DMS 273 treated with DMSO at 0.1 percent for 48 hours (cell line): ENCODE results near the gene SYAP1.
"Not testable (repeated sequence)": the region's sequence is repeated elsewhere in the genome, so short reads cannot be mapped to it uniquely, and the experiment has no call there.

Experiments
- DNase-seq: peaks from one replicate; lab custom pipeline; 2025; lab: John Stamatoyannopoulos, UW

Gene SYAP1

DNA sequence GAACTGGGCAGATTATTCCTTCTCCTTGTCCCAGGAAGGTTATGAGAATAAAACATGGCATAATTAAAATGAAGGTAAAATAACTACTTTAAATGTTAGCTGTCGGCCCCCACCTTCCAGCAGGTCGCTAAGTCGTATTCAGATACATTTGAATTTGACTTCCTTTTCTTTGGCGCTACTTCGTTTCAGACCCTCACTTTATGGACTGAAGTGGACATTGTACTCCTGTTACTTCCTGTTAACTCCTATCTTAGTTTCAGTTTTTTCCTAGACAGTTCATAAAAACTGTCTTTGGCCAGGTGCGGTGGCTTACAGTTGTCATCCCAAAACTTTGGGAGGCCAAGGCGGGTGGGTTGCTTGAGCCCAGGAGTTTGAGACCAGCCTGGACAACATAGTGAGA lies 5.7 kb downstream of the SYAP1 start:
- DNase-seq: no peak

DNA sequence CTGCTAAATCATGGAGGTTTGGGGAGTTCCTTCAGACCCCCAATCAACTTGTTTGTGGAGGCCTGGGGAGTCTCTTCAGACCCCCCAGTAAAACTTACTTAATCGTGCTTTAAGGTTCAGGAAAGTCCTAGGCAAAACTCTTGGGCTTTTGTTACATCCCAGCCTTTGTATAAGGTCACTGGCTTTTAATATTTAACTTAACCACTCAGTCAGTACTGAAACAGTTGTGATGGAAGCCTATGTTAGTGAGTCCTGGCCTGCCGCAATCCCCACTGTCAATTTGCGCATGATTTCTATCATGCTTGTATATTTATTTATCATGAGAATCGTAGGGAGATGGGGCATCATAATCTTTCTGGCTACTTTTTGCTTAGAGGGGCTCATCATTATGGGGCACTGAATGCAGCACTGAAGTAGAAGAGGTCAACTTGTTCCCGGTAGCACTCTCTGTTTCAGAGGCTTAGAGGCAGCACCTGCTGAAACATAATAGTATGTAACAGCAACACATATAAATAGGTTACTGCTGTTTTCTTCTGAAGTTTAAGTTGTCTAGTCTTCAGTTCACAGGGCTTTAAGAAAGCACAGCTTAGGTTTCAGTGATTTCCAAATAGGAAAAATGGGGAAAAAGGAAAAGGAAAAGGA lies 7.1 kb downstream of the SYAP1 start:
- DNase-seq: not testable (repeated sequence)

DNA sequence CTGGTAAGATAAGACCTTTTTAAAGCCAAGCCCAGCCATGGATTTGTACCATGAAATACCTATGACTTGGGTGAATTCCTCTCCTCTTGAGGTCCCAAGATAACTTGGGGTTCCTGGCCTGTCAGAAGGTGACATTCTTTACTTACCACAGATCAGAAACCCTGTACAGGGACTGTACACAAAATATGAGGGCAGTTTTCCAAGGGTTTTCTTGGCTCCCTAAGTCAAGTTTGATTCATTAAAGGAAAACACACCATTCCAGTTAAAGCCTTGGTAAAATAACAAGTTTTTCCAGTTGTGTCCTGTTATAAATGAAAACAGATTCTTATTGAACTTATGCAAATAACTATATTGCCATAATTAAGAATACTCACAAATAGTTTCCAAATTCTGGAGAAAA lies 8.2 kb downstream of the SYAP1 start:
- DNase-seq: no peak

DNA sequence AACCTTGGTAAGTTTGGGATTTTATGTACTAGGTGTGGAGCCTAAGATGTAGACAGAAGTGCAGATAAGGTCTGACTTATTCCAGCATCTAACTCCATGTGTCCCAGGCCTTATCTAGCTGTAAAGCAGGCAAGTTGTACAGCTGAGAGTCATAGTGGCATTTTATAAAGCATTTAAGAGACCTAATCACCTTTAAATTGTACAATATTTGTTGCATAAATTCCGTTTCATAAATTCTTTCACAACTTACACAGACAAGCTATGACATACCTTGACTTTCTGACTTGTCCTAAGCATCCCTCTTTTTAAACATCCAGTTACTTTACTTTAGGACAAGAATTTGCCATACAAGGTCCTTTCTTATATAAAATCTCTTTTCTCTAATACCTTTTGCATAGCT lies 11.0 kb downstream of the SYAP1 start:
- DNase-seq: no peak

DNA sequence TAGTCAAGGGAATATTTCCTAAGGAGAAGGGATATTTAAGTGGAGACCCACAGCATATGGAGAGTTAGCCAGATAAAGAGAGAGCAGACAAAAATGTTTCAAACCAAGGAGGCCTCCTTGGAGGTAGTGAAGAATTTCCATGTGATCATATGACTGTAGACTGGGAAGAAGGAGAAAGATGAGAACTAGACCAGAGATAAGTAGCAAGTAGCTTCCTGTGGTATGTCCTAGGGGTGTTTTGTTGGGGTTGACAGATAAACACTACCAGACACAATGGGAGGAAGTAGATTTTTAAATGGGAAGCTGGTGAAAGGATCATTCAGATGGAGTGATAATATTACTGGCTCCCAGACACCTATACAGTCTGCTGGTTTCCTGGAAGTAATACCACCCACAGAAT lies 13.6 kb downstream of the SYAP1 start:
- DNase-seq: no peak

DNA sequence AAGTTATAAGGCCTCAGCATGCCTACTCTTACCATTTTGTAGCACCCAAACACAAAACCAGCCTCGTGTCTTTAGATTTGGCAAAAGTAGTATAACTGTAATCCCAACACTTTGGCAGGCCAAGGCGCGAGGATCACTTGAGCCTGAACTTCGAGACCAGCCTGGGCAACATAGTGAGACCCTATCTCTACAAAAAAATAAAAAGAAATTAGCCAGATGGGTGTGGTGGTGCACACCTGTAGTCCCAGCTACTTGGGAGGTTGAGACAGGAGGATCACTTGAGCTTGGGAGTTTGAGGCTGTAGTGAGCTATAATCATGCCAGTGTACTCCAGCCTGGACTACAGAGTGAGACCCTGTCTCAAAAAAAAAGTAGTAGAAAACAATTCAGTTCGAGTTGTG lies 17.6 kb downstream of the SYAP1 start:
- DNase-seq: no peak

DNA sequence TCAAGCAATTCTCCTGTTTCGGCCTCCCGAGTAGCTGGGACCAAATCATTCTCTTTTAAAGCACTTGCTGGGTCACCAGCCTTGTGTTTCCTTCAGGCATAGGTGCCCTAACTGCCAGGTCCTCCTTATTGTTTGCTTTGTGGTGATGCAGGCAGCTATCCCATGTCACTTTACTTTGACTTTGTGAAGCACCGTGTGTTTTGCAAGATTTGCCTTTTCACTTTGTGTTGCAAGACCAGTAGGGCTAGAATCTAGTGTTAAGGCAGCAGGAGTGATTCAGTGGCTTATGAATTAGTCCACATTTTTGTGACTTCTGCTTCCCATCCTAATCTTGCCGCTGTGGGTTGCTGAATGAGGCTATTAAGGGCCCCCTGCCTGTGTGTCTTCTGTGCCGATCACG lies 20.2 kb downstream of the SYAP1 start:
- no peak for DNase-seq

DNA sequence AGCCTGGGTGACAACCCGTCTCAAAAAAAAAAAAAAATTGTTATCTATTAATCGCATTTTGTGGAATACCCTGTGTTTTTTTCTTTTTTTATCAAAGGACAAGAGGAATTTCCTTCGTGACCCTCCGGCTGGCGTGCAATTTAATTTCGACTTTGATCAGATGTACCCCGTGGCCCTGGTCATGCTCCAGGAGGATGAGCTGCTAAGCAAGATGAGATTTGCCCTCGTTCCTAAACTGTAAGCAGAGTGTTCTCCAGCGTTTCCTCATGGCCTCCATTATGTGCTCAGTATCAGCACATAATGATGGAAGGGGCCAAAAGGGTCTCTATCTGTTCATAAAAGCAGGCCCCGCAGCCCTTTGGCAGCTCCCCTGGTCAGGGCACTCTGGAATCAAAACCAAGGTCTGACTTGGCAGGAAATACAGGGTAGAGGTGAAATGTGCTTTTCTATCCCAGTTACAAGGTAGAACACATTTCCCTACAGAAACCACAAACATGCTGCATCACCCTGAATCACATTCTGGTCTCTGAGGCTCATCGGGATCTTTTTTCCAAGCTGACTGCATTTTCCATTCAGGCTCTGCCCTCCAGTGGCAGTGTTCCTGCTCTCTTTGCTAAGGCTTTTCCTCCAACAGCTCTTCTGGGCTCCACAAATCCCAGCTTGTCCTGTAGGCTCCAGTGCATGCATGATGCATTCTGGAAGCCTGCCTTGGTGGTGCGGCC lies 24.4 kb downstream of the SYAP1 start:
- no peak for DNase-seq

DNA sequence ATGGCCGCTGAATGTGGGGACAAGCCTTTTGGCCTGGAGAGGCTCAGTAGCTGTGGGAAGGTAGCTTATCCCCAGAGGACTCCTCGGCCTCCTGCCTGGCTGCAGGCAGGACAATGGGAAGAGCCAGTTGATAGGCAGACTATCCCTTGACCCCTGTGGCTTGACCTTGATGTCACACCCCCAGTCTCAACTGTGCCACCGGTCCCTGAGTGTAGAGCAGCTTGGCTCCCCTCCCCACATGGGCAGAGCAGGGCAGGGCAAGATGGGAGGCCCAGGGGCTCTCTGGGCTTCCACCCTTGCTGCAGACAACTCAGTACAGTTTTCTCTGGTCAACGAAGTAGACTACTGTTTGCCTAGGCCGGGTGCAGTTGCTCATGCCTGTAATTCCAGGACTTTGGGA lies 25.7 kb downstream of the SYAP1 start:
- no peak for DNase-seq

DNA sequence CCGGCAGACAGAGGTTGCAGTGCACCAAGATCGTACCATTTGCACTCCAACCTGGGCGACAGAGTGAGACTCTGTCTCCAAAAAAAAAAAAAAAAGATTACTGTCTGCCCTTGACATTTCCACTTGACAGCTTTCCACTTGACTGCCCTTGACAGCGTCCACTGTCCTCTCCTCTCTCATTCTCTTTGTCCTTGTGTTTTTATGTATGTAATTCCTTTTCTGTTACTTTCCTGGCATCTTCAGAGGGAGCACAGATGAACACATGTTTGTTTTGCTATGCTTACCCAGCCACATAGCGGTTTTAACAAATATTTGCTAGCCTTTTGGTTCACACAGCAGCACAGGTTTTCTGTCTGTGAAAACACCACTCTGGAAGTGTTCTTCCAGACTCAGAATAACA lies 26.2 kb downstream of the SYAP1 start:
- DNase-seq: no peak

DNA sequence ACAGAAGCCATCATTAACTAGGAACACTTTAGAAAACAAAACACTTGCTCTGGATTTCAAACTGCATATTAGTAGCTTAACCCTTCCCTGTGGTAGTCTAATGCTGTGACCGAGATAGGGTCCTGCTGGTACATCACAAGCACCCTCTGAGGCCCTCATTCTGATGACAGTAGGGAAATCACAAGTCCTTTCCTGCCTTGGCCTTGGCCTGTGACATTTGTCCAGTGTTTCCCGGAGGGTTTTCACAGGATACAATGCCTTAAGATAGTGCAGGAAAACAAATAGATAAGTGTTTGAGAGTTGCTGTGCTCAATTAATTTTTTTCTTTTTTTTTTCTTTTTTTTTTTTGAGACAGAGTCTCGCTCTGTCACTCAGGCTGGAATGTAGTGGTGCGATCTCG lies 29.0 kb downstream of the SYAP1 start:
- DNase-seq: no peak

DNA sequence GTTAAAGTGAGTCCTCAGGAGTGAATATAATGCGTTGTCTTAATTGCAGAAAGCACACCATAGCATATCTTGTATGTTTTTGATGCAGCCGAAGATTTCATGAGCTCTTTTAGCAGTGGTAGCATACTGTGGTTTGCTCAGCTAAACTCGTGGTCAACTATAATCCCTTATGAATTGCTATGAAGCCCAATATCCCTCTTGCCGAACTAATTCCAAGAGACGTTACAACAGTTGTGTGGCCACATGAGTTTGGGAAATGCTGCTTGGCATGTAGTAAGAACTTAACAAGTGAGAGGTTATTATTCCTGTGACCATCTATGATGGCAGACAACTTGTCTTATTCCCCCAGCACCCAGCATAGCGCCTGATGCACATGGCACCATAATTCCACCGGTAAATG lies 30.7 kb downstream of the SYAP1 start:
- no peak for DNase-seq

DNA sequence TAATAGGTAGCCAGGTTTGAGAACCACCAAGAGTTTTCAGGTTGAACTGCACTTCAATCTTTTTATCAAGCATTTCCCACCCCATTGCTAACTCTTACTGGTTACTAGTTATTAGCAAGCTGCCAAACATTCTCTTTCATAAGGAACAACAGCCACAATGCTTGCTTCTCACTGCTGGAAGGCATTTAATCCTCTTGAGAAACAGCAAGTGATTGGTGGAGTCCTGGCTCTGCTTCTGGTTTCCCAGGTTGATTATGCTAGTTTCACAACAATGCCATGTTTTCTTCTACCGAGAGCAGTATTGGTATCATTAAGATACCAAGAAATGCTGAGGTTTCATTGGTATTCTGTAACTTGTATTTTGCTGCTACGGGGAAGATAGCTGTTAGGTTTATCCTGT lies 34.6 kb downstream of the SYAP1 start:
- DNase-seq: no peak

DNA sequence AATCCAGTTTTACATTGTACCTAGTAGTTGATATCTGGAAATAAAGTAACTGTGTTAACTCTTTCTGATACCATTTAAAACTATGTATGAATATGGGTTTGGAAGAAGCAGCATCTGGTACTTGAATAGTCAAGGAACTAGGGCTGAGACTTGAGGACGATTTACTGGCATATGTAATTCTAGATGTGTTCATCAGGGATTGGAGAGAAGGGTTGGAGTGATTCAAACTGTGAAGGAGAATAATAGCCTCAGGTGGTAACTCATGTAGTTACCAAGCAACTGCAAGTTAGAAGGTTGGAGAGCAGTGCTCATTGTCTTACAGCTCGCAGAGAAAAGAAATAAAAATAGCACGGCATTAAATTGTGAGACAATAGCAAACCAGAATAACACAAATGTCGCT lies 37.3 kb downstream of the SYAP1 start:
- DNase-seq: no peak

DNA sequence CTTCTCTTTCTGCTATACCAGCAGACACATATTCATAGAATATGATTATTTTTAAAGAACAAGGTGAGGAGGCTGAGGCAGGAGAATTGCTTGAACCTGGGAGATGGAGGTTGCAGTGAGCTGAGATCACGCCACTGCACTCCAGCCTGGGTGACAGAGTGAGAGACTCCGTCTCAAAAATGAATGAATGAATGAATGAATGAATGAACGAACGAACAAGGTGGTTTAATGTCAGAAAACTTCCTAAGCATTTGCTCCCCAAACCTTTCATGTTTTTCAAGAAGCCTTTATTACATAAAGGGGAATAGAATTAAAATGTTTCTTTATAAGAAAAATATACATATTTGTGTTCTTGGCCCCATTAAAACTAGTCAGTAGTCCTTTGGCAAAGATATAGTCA lies 42.1 kb downstream of the SYAP1 start:
- not testable (repeated sequence) for DNase-seq

DNA sequence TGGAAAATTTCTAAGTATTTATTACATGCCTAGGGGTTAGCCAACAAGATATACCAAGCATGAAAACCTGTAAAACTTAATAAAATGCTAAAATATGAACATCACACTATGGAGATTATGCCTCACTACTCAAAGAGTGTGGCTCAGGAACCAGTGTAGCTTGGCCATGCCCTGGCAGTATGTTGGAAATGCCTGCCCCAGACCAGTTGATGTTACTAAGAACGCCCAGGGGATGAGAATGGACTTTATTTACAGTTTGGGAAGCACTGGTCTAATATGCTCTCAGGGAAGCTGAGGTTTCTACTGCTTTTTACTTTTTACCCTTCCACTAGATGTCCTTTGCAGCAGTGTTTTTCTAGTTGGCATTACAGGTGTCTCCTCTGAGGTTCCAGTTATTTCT lies 43.2 kb downstream of the SYAP1 start:
- DNase-seq: no peak

DNA sequence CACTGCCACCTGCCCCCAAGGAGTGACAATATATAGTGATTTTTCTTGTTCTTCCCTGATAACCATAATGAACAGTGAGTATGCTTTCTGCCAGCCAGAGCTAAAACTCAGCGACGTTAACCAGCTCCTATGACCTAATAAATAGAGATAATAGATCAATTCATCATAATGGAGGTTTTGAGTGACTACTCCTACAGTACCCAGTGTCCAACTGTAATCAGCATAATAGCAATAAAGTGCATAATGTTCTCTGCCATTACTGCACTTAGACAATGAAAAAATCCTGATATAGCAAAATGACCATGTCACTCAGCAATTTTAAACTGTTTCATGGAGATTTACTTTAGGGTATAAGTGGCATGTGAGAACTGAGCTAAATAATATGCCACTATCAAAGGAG lies 46.2 kb downstream of the SYAP1 start:
- no peak for DNase-seq

DNA sequence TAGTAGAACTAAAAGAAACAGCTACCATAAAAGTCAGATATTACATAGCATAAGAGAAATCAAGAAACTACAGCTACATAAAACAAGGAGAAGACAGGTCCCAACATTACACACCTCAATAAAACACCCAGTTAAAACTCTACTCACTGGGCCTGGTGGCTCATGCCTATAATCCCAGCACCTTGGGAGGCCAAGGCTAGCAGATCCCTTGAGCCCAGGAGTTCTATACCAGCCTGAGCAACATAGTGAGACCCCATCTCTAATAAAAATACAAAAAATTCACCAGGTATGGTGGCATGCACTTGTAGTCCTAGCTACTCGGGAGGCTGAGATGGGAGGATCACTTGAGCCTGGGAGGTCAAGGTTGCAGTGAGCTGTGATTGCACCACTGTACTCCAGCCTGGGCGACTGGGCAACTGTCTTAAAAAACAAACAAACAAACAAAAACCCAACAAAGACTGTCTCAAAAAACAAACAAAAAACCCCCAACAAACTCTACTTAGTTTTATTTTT lies 51.6 kb downstream of the SYAP1 start:
- DNase-seq: no peak

DNA sequence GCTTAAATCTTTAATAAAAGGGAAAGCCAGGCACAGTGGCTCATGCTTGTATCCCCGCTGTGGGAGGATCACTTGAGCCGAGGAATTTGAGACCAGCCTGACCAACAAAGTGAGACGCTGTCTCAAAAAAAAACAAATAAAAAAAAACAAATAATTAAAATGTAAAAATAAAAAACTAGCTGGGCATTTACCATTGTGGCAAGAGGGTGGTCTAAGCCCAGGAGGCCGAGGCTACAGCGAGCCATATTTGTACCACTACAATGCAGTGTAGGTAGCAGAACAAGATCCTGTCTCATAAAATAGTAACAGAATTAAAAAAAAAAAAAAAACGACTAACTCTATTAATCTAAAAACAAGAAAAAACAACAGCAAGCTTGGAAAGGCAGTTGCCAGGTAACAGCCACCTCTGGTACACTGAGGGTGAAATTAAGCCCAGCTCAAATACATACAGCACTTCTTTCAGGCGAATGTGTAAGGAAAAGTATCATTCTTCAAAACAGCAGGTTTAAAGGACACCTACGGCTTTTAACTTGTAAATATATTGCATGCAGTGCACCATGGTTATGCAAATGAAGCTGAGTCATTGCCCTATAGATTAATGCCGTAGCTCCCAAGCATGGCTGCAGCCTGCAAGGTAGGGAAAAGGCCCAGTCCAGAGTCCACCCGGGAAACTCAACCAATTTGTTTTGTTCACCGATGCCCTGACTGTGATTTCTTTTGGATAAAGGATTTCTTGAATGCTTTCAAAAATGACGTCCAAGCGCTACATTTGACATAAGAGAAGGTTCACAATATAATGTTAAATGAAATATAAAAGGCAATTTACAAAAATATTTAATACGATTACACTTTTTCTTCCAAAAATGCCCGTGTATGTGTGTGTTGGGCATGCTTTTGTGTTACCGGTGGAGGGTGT lies 52.3 kb downstream of the SYAP1 start:
- peak; percentile 92 for DNase-seq

DNA sequence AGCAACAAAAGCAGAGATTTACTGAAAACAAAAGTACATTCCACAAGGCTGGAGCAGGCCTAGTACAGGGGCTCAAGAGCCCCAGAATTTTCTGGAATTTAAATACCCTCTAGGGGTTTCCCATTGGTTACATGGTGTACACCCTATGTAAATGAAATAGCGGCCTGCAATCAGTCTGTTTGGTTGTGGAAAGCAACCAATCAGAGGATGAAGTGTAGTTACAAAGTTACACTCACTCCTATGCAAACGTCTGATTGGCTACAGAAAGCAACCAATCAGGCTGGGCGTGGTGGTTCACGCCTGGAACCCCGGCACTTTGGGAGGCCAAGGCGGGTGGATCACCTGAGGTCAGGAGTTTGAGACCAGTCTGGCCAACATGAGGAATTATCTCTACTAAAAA lies 53.0 kb downstream of the SYAP1 start:
- no peak for DNase-seq

DNA sequence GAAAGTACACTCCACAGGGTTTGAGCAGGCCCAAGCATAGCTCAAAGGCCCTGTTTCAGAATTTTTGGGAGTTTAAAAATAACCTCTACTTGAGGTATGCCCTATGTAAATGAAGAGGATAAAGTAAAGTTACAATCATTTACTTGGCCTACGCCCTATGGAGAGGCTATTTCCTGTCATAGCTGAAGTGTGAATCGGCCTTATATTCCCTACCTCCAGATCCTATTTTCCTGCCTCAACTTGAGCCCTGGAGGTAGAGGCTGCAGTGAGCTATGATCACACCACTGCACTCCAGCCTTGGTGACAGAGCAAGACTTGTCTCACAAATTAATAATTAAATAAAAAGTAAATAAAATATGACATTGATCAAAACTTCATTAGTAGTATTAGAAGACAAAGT lies 55.3 kb downstream of the SYAP1 start:
- DNase-seq: no peak

DNA sequence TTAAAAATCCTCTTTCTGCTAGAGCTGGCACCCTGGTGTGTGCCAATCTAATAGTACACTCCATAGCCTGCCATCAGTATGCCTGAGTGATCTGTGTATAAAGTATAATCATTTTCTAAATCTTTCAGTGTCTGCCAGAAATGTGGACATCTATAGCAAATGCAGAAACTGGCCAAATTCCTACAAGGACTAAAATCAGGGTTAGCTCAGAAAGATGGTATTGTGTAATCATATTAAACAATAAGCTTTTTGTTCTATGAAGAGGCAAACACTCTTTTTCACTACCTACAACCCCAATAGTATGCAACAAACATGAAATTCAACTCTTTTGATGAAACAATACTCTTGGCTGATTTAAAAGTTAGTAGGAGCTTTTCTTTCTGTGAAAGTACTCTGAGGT lies 59.1 kb downstream of the SYAP1 start:
- DNase-seq: no peak

DNA sequence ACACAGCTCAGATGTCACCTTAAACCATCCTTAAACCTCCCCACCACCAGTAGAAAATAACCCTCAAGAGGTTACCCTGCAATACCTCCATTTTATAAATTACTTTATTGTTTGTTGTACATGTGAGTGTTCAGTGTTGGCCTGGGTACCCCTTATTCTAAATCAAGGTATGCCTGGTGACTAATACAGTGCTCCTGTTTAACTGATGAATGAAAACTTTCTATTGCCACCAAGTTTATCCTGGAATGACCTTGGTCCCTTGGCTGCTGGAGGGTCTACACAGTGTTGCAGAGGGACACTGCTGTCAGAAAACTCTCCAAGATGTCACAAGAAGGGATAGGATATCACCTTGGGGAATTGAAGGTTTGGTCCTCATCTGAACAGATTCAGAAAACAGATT lies 59.6 kb downstream of the SYAP1 start:
- DNase-seq: no peak
